ENCODE data around the gene FLT3.
"Not testable (repeated sequence)": the region's sequence is repeated elsewhere in the genome, so short reads cannot be mapped to it uniquely, and the experiment has no call there.

Gene FLT3

DNA sequence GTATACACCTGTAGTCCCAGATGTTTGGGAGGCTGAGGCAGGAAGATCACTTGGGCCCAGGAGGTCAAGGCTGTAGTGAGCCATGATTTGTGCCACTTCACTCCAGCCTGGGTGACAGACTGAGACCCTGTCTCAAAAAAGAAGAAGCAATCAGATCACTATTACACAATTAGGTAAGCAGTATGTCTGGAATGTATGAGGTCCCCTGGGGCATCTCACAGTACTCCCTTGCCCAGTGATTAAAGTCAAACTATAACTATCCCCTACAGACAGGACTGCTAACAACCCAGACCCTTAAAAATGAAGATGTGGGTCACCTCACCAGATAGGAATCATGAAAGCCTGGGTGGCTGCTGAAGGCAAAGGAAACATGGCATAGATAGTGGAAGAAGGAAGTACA is 28.6 kb upstream of the FLT3 start:
- Histone ChIP-seq H3K9ac (ENCODE audit: low read length) (no peak overlapping the region), H3K27me3 (ENCODE audit: control insufficient read depth, insufficient read depth, low read length) (no peaks in the 10 kb centered on the region), H3K4me1 (ENCODE audit: control insufficient read depth, insufficient read depth, low read length) (no peaks in the 10 kb centered on the region), H3K4me3 (ENCODE audit: low read length) (no peak overlapping the region), H3K36me3 (ENCODE audit: control insufficient read depth, insufficient read depth, low read length) (no peaks in the 10 kb centered on the region), H3K27ac (ENCODE audit: low read depth, low read length) (no peak overlapping the region)

DNA sequence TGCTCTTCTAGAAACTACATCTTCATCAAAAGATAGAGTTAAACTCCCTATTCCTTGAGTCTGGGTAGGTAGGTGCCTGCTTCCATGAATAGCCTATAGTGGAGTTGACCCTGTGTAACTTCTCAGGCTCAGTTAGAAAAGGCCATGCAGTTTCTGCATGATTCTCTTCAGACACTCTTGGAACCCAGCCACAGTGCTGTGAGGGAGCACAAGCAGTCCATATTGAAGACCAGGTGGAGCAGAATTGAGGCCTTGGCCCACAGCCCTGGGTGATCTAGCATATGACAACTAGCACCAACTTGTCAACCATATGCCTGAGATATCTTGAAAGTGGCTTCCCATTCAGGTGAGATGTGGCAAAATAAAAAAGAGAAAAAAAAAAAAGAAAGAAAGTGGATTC is 27.7 kb upstream of the FLT3 start:
- no peak overlapping the region for H3K27ac ChIP-seq (ENCODE audit: low read depth, low read length)
- no peaks in the 10 kb centered on the region for H3K27me3 ChIP-seq (ENCODE audit: control insufficient read depth, insufficient read depth, low read length)
- no peak overlapping the region for H3K9ac ChIP-seq (ENCODE audit: low read length)
- H3K4me1 ChIP-seq (ENCODE audit: control insufficient read depth, insufficient read depth, low read length), result no peaks in the 10 kb centered on the region
- H3K36me3 ChIP-seq (ENCODE audit: control insufficient read depth, insufficient read depth, low read length), result no peaks in the 10 kb centered on the region
- no peak overlapping the region for H3K4me3 ChIP-seq (ENCODE audit: low read length)

DNA sequence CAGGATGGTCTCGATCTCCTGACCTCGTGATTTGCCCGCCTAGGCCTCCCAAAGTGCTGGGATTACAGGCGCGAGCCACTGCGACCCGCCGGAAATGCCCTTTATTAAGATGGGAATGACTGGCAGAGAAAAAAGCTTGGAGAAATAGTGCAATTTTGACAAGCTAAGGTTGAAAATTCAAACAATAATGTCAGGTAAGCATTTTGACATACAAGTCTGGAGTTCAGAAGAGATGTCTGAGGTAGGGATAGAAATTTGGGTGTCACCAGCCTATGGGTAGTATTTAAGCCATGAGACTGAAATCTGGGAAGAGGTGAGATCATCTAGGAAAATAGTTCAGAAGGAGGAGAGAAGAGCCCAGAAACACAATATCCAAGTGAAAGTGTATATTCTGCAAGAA is 20.8 kb upstream of the FLT3 start:
- Histone ChIP-seq H3K4me3 (ENCODE audit: low read length) (no peak overlapping the region), H3K27ac (ENCODE audit: low read depth, low read length) (no peak overlapping the region), H3K4me1 (ENCODE audit: control insufficient read depth, insufficient read depth, low read length) (no peaks in the 10 kb centered on the region), H3K36me3 (ENCODE audit: control insufficient read depth, insufficient read depth, low read length) (no peaks in the 10 kb centered on the region), H3K27me3 (ENCODE audit: control insufficient read depth, insufficient read depth, low read length) (no peaks in the 10 kb centered on the region), H3K9ac (ENCODE audit: low read length) (no peak overlapping the region)

DNA sequence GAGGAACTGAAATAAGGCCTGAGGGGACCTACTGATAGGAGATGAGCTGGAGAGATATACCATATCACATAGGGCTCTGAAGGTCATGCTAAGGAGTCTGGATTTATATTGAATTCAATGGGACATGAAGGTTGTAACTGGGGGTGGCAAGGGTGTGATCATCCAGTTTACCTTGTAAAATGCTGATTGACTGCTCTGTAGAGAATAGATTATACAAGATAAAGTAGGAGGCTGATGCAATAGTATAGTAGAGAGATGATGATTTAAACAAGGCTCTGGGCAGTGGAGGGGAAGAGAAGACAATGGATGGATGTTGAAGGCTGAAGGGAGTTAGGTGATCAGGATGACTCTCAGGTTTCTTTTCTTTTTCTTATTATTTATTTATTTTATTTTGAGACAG is 19.9 kb upstream of the FLT3 start:
- Histone ChIP-seq H3K4me3 (ENCODE audit: low read length) (no peak overlapping the region), H3K27ac (ENCODE audit: low read depth, low read length) (no peak overlapping the region), H3K4me1 (ENCODE audit: control insufficient read depth, insufficient read depth, low read length) (no peaks in the 10 kb centered on the region), H3K9ac (ENCODE audit: low read length) (no peak overlapping the region), H3K27me3 (ENCODE audit: control insufficient read depth, insufficient read depth, low read length) (no peaks in the 10 kb centered on the region), H3K36me3 (ENCODE audit: control insufficient read depth, insufficient read depth, low read length) (no peaks in the 10 kb centered on the region)

DNA sequence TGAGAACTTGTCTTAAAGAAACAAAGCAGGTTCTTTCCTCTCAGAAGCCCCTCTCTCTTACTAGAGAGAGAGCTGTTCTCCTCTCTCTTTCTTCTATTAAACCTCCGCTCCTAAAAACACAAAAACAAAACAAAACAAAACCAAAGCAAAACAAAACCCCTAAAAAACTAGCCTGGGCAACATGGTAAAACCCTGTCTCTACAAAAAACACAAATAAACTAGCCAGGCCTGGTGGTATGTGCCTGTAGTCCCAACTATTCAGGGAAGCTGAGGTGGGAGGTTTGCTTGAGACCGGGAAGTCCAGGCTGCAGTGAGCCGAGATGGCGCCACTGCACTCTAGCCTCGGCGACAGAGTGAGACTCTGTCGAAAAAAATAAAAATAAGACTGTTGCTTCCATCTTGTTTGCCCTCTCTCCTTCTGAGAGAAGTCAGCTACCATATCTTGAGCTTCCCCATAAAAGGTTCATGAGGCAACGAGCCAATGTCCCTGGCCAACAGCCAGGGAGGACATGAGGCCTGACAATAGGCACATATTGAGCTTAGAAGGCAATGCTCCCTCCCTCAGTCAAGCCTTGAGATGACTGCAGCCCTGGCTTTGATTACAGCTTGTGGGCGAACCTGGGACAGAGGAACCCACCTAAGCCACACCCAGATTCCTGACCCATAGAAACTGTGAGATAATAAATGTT is 17.5 kb upstream of the FLT3 start:
- Histone ChIP-seq H3K4me3 (ENCODE audit: low read length) (no peak overlapping the region), H3K9ac (ENCODE audit: low read length) (no peak overlapping the region), H3K4me1 (ENCODE audit: control insufficient read depth, insufficient read depth, low read length) (no peaks in the 10 kb centered on the region), H3K36me3 (ENCODE audit: control insufficient read depth, insufficient read depth, low read length) (no peaks in the 10 kb centered on the region), H3K27me3 (ENCODE audit: control insufficient read depth, insufficient read depth, low read length) (no peaks in the 10 kb centered on the region), H3K27ac (ENCODE audit: low read depth, low read length) (no peak overlapping the region)

DNA sequence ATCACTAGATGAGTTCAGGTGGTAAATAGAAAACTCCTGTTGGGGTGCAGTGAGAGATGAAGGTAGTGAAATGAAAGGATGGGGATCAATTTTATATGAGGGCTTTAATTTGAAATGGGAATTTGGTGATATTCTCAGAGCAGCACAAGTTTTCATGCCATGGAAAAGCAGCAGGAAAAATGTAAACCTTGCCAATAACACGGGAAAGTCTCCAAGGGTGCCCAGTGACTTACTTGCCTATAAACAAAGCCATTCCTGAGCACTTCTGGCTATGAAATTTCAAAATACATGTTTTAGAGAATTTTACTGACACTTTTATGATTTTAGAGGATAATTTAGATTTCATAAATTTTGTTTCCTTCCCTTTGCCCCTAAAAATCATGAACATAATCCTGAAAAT is 16.4 kb upstream of the FLT3 start:
- Histone ChIP-seq H3K4me3 (ENCODE audit: low read length) (no peak overlapping the region), H3K36me3 (ENCODE audit: control insufficient read depth, insufficient read depth, low read length) (no peaks in the 10 kb centered on the region), H3K9ac (ENCODE audit: low read length) (no peak overlapping the region), H3K4me1 (ENCODE audit: control insufficient read depth, insufficient read depth, low read length) (no peaks in the 10 kb centered on the region), H3K27me3 (ENCODE audit: control insufficient read depth, insufficient read depth, low read length) (no peaks in the 10 kb centered on the region), H3K27ac (ENCODE audit: low read depth, low read length) (no peak overlapping the region)

DNA sequence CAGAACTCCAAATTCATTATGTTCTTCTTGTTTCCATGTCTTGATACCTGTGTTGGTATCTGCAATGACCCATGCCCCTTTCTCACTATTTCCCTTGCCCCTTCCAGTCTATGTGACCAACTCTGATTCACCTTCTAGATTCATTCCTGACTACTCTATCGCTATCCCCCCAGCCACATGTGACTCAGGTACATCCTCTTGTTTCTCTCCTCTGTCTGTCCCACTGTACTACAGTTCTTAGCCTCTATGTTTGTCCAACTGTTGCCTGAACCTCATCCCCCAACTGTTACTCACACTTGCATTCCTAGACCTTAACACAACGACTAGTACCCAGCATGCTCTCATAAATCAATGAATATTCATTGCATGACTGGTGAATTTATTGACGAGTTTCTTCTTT is 10.0 kb upstream of the FLT3 start:
- Histone ChIP-seq H3K27ac (ENCODE audit: low read depth, low read length) (no peak overlapping the region), H3K4me1 (ENCODE audit: control insufficient read depth, insufficient read depth, low read length) (no peaks in the 10 kb centered on the region)

DNA sequence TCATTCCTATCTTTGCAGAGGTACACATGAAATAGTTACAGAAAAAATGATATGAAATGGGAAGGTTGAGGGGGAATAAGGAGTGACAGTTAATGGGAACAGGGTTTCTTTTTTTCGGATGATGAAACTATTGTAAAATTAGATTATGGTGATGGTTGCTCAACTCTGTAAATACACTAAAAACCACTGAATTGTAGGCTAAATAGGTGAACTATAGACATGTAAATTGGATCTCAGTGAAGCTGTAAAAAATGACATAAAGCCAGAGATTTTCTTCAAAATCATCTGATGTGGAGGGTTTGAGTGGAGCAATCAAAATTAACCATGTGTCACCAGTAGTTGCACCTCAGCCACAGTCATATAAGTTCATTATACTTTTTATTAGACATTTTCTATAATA is 6.6 kb upstream of the FLT3 start:
- H3K4me1 ChIP-seq (ENCODE audit: control insufficient read depth, insufficient read depth, low read length), result no peaks in the 10 kb centered on the region
- H3K27ac ChIP-seq (ENCODE audit: low read depth, low read length), result no peak overlapping the region
- H3K9ac ChIP-seq (ENCODE audit: low read length), result no peak overlapping the region
- no peaks in the 10 kb centered on the region for H3K36me3 ChIP-seq (ENCODE audit: control insufficient read depth, insufficient read depth, low read length)
- no peak overlapping the region for H3K4me3 ChIP-seq (ENCODE audit: low read length)
- H3K27me3 ChIP-seq (ENCODE audit: control insufficient read depth, insufficient read depth, low read length), result no peaks in the 10 kb centered on the region

More for the DNA sequence above, 10.0 kb upstream of the FLT3 start:
- no peaks in the 10 kb centered on the region for H3K36me3 ChIP-seq (ENCODE audit: control insufficient read depth, insufficient read depth, low read length)
- H3K4me3 ChIP-seq (ENCODE audit: low read length), result no peak overlapping the region
- H3K27me3 ChIP-seq (ENCODE audit: control insufficient read depth, insufficient read depth, low read length), result no peaks in the 10 kb centered on the region
- no peak overlapping the region for H3K9ac ChIP-seq (ENCODE audit: low read length)

DNA sequence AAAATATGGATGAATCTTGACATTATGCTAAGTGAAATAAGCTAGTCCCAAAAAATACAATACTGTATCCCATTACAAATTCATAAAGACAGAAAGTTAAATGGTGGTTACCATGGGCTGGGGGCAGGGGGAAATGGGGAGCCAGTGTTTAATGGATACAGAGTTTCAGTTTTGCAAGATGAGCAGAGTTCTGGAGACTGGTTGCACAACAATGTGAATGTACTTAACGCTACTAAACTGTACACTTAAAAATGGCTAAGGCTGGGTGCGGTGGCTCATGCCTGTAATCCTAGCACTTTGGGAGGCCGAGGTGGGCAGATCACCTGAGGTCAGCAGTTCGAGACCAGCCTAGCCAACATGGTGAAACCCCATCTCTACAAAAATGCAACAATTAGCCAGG is 1.5 kb upstream of the FLT3 start:
- H3K4me1 ChIP-seq (ENCODE audit: control insufficient read depth, insufficient read depth, low read length); H3K27ac ChIP-seq (ENCODE audit: low read depth, low read length); H3K4me3 ChIP-seq (ENCODE audit: low read length); H3K9ac ChIP-seq (ENCODE audit: low read length); H3K36me3 ChIP-seq (ENCODE audit: control insufficient read depth, insufficient read depth, low read length); H3K27me3 ChIP-seq (ENCODE audit: control insufficient read depth, insufficient read depth, low read length): not testable (repeated sequence)

DNA sequence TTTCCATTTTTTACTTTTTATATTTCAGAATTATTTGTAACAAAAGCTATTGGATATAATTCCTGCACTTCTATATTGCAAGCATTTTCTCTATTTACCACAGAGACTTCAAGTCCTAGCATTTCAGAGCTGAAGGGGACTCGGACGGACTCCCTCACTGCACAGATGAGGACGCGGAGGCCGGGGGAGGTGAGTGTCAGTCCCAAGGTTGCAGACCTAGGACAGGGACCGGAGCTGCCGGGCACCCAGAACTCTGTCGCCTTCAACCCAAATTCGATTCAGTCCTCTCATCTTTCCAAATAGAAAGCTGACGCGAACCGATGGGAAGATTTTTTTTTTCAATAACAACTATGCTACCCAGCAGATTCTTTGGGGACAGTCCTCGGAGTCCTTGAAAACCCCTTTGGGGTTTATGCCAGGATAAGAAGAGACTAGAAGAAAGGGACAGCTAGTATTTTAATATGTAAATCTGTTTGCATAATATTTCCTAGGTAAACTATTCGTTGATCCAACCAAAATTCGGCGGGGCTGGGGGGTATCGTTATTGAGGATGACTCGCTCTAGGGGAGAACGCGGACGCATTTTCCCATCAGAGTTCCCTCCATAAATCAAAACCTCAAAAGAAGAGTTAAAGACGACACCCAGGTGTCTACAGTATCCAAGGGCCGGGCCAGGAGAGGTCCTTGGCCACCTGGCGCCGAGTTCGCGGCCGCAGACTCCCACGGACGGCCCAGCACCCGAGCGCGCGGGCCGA is 803 bp downstream of the FLT3 start:
- H3K27me3 ChIP-seq (ENCODE audit: control insufficient read depth, insufficient read depth, low read length), result peaks cover 6% of the 10 kb centered on the region

DNA sequence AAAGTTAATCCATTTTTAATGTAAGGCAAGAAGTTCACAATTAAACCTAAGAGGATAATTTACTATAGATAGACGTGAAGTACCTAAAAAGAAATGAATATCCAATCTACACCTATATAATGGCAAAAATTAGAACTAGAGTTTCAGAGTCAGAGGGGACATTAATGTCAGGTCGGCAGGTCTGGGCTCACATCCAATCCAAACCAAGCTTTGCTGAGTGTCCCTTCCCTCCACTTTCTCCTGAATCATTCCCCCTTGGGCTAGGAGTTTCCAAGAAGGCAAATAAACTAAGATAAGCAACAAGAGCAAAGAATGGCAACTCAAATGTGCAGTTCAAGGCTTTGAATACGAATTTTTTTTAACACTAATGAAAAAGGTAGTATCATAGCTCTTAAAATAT is 2.9 kb downstream of the FLT3 start:
- no peak overlapping the region for H3K27ac ChIP-seq (ENCODE audit: low read depth, low read length)
- H3K4me3 ChIP-seq (ENCODE audit: low read length), result no peak overlapping the region
- H3K9ac ChIP-seq (ENCODE audit: low read length), result no peak overlapping the region
- no peaks in the 10 kb centered on the region for H3K36me3 ChIP-seq (ENCODE audit: control insufficient read depth, insufficient read depth, low read length)
- no peaks in the 10 kb centered on the region for H3K4me1 ChIP-seq (ENCODE audit: control insufficient read depth, insufficient read depth, low read length)
- peaks cover 6% of the 10 kb centered on the region for H3K27me3 ChIP-seq (ENCODE audit: control insufficient read depth, insufficient read depth, low read length)

More for the DNA sequence above, 803 bp downstream of the FLT3 start:
- Histone ChIP-seq H3K27ac (ENCODE audit: low read depth, low read length) (no peak overlapping the region), H3K4me3 (ENCODE audit: low read length) (no peak overlapping the region), H3K9ac (ENCODE audit: low read length) (no peak overlapping the region), H3K4me1 (ENCODE audit: control insufficient read depth, insufficient read depth, low read length) (no peaks in the 10 kb centered on the region), H3K36me3 (ENCODE audit: control insufficient read depth, insufficient read depth, low read length) (no peaks in the 10 kb centered on the region)

DNA sequence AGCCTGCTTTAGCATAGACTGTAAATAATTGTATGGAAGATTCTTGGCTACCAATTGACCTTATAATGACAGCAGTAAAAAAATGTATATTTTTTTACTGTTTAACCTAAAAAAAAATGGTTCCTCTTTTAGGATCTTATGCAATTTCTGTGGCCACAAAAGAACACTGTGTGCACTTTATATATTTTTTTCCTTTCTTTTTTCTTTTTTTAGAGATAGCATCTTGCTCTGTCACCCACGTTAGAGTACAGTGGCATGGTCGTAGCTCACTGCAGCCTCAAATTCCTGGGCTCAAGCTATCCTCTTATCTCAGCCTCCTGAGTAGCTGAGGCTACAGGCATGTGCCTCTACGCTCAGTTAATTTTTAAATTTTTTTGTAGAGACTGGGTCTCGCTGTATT is 6.1 kb downstream of the FLT3 start:
- H3K36me3 ChIP-seq (ENCODE audit: control insufficient read depth, insufficient read depth, low read length), result no peaks in the 10 kb centered on the region
- no peak overlapping the region for H3K9ac ChIP-seq (ENCODE audit: low read length)

DNA sequence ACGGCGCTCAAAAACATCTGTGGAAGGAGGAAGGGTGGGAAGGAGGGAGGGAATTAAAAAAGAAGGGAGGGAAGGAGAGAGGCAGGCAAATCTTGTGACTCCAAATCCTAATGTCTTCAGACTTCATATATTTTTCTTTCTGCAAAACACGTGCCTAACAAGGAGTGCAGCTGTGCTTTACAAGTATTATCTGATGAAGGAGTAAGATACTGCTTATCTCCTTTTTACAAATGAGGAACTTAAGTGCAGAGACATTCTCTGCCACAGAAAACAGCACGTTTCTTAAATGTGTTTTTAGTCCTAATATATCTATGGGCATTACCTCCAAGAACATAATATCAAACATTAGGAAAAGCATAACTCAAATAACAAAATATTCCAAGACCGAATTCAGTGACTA is 6.5 kb downstream of the FLT3 start:
- Histone ChIP-seq H3K4me1 (ENCODE audit: control insufficient read depth, insufficient read depth, low read length) (no peaks in the 10 kb centered on the region), H3K9ac (ENCODE audit: low read length) (no peak overlapping the region), H3K27ac (ENCODE audit: low read depth, low read length) (no peak overlapping the region), H3K36me3 (ENCODE audit: control insufficient read depth, insufficient read depth, low read length) (no peaks in the 10 kb centered on the region), H3K4me3 (ENCODE audit: low read length) (no peak overlapping the region), H3K27me3 (ENCODE audit: control insufficient read depth, insufficient read depth, low read length) (peaks cover 2% of the 10 kb centered on the region)

More for the DNA sequence above, 6.1 kb downstream of the FLT3 start:
- no peak overlapping the region for H3K27ac ChIP-seq (ENCODE audit: low read depth, low read length)
- no peak overlapping the region for H3K4me3 ChIP-seq (ENCODE audit: low read length)
- H3K4me1 ChIP-seq (ENCODE audit: control insufficient read depth, insufficient read depth, low read length), result no peaks in the 10 kb centered on the region
- H3K27me3 ChIP-seq (ENCODE audit: control insufficient read depth, insufficient read depth, low read length), result peaks cover 2% of the 10 kb centered on the region
